ENCODE results near the gene RFX2. TPM values are rescaled to one million over a fixed set of nuclear protein-coding genes. Genes with fewer than 3 reads are reported as not detected.
"Not testable (repeated sequence)": the region's sequence is repeated elsewhere in the genome, so short reads cannot be mapped to it uniquely, and the experiment has no call there.

The RFX2 gene
- total RNA-seq, 4 donors from 2014 or later: 25.5 to 49.9 (median 32.8) TPM

DNA sequence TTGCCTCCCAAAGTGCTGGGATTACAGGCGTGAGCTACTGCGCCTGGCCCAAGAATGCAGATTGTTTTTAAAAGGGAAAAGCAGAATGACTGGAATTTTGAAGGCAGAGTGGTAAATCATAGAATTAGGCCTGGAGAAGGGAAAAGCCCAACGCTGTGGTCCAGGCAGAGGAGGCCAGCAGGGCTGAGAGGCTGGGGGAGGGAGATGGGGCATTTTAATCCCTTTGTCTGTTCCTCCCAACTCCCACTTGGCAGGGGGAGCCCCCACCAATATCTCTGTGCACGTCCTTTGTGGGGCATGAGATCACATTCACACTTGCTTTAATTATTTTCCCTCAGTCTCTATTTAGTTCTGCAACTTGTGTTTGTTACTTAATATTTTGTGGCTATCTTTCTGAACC, 77.9 kb downstream of the RFX2 start:
- Histone ChIP-seq H3K4me3 (no peak overlapping the region), H3K4me1 (peaks cover 0 to 13% (median 0%) of the 10 kb centered on the region in 4 donors), H3K9me3 (no peaks in the 10 kb centered on the region), H3K27me3 (no peaks in the 10 kb centered on the region), H3K36me3 (peaks cover 5 to 41% (median 17%) of the 10 kb centered on the region in 4 donors), H3K27ac (replicated peaks in 1 of 4) (peak overlapping the region in 2 of 4 donors; percentile 25 to 27)
- TF ChIP-seq EP300 (IDR thresholded peaks at IDR 0.05) (no peak), POLR2AphosphoS5 (IDR thresholded peaks at IDR 0.05) (no peak), POLR2A (IDR thresholded peaks at IDR 0.05; ENCODE audit: low read depth) (no peak)
- TF ChIP-seq, protein P1, sequence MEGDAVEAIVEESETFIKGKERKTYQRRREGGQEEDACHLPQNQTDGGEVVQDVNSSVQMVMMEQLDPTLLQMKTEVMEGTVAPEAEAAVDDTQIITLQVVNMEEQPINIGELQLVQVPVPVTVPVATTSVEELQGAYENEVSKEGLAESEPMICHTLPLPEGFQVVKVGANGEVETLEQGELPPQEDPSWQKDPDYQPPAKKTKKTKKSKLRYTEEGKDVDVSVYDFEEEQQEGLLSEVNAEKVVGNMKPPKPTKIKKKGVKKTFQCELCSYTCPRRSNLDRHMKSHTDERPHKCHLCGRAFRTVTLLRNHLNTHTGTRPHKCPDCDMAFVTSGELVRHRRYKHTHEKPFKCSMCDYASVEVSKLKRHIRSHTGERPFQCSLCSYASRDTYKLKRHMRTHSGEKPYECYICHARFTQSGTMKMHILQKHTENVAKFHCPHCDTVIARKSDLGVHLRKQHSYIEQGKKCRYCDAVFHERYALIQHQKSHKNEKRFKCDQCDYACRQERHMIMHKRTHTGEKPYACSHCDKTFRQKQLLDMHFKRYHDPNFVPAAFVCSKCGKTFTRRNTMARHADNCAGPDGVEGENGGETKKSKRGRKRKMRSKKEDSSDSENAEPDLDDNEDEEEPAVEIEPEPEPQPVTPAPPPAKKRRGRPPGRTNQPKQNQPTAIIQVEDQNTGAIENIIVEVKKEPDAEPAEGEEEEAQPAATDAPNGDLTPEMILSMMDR (IDR thresholded peaks at IDR 0.05): no peak
- DNase-seq (ENCODE audit: extremely low spot score): no peak
- WGBS: 75% methylated on average over 4 of the region's 4 CpGs
- intact Hi-C loops (cut with DNase I): loop anchor here (5.0 kb wide), 1 partner anchor 35 kb away; no protein-coding TSS in a partner anchor

DNA sequence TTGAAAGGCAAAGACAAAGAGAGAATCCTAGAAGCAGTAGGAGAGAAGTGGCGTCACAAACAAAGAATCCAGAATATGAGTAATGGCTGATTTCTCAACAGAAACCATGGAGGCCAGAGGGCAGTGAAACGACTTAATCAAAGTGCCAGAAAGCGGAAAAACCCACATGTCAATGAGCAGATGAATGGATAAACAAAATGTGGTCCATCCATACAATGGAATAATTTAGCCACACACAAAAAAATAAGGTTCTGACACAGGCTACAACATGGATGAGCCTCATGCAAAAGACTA, 80.1 kb downstream of the RFX2 start:
- Histone ChIP-seq H3K4me1 (peaks cover 0 to 13% (median 0%) of the 10 kb centered on the region in 4 donors), H3K9me3 (no peaks in the 10 kb centered on the region), H3K27ac (replicated peaks in 1 of 4) (no peak overlapping the region), H3K36me3 (peaks cover 16 to 46% (median 30%) of the 10 kb centered on the region in 4 donors), H3K4me3 (no peak overlapping the region), H3K27me3 (no peaks in the 10 kb centered on the region)
- intact Hi-C loops (cut with DNase I): loop anchor here (5.0 kb wide), 1 partner anchor 33 kb away; no protein-coding TSS in a partner anchor
- no peak for DNase-seq (ENCODE audit: extremely low spot score)
- 74% methylated on average over 3 of the region's 3 CpGs for WGBS
- TF ChIP-seq POLR2A (IDR thresholded peaks at IDR 0.05; ENCODE audit: low read depth) (no peak), EP300 (IDR thresholded peaks at IDR 0.05) (no peak), POLR2AphosphoS5 (IDR thresholded peaks at IDR 0.05) (no peak)
- TF ChIP-seq, protein P1 (IDR thresholded peaks at IDR 0.05): no peak

DNA sequence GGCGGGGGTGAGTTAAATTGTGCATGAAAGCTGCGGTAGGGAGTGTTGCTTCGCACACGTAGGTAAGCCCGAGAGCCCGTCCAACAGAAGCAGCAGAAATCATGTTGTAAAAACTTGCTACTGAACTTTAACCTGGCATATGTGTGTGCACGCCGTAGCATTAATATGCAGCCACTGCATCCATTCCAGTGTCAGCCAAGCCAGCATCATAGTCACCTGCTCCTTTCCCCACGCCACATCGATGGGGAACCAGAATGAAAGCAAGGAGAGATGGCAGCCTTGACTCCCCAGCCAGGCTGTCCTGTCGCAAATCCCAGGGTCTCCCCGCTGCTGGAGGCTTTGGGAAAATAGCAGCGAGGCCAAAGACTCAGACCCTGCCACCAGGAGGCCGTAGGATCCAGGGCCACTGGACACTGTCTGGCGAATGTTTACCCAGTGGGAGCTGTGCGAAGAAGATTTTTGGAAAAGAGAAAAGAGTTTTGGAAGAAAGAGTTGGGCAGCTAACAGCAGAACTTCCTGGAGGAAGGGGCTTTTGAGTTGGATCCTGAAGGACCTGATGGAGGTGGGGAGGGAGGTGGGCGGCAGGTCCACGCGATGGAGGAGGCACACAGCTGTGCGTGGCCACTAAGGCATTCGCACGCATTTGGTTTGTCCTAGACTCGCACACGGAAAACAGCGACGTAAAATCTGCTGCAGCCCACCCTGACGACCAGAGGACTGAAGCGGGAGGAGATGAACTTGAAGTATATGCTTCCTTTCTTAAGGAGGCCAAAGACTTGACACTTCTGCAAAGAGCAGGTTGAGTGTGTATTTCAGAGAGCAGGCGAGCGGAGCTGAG, 83.7 kb downstream of the RFX2 start:
- no peak for DNase-seq (ENCODE audit: extremely low spot score)
- 95% methylated on average over 30 of the region's 30 CpGs for WGBS
- Histone ChIP-seq H3K27ac (replicated peaks in 1 of 4) (no peak overlapping the region), H3K27me3 (no peaks in the 10 kb centered on the region), H3K4me3 (no peak overlapping the region), H3K4me1 (peaks cover 4 to 29% (median 20%) of the 10 kb centered on the region in 4 donors), H3K36me3 (peaks cover 11 to 53% (median 40%) of the 10 kb centered on the region in 4 donors), H3K9me3 (no peaks in the 10 kb centered on the region)
- intact Hi-C loops (cut with DNase I): loop anchor here (10.0 kb wide), 1 partner anchor 222 kb away; the partner anchor contains the start of gene NRTN
- no peak for TF ChIP-seq POLR2A (IDR thresholded peaks at IDR 0.05; ENCODE audit: low read depth)
- no peak for TF ChIP-seq POLR2AphosphoS5 (IDR thresholded peaks at IDR 0.05)
- TF ChIP-seq EP300 (IDR thresholded peaks at IDR 0.05): no peak
- TF ChIP-seq, protein P1 (IDR thresholded peaks at IDR 0.05): no peak

DNA sequence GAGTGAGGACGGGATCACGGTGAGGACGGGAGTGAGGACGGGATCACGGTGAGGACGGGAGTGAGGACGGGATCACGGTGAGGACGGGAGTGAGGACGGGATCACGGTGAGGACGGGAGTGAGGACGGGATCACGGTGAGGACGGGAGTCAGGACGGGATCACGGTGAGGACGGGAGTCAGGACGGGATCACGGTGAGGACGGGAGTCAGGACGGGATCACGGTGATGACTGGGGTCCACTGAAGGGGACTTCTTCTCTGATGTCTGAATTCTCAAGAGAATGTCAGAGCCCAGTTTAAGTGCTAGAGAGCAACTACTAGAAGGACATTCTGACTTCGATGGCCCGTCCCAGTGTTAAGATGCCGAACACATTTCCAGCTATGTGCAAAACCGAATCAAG, 85.5 kb downstream of the RFX2 start:
- H3K27ac ChIP-seq (replicated peaks in 1 of 4); DNase-seq (ENCODE audit: extremely low spot score); H3K9me3 ChIP-seq; H3K27me3 ChIP-seq; H3K4me3 ChIP-seq: not testable (repeated sequence)
- peaks cover 15 to 63% (median 44%) of the 10 kb centered on the region in 4 donors for H3K36me3 ChIP-seq
- H3K4me1 ChIP-seq: peaks cover 4 to 31% (median 21%) of the 10 kb centered on the region in 4 donors
- WGBS: 94% methylated on average over 27 of the region's 27 CpGs
- intact Hi-C loops (cut with DNase I): loop anchor here (10.0 kb wide), 1 partner anchor 220 kb away; the partner anchor contains the start of gene NRTN

DNA sequence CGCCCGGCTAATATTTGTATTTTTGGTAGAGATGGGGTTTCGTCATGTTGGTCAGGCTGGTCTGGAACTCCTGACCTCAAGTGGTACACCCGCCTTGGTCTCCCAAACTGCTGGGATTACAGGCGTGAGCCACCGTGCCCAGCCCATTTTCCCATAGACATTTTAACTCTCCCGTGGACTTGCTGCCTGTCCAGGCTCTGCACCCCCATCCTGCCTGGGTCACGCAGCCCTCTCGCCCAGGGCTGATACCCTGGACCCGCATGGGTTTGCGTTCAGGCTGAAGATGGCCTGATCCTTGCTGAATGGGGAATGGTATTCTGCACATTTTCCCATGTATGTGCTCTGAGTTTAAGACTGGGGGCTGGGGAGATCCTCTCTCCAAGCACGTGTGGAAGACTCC, 86.4 kb downstream of the RFX2 start:
- H3K36me3 ChIP-seq: peaks cover 15 to 67% (median 50%) of the 10 kb centered on the region in 4 donors
- WGBS: 84% methylated on average over 12 of the region's 12 CpGs
- no peak for DNase-seq (ENCODE audit: extremely low spot score)
- no peaks in the 10 kb centered on the region for H3K27me3 ChIP-seq
- H3K4me1 ChIP-seq: peaks cover 4 to 31% (median 21%) of the 10 kb centered on the region in 4 donors
- no peaks in the 10 kb centered on the region for H3K9me3 ChIP-seq
- H3K4me3 ChIP-seq: no peak overlapping the region
- intact Hi-C loops (cut with DNase I): loop anchor here (2.0 to 10.0 kb wide), 2 partner anchors 37 to 219 kb away; partner anchors contain the start of gene NRTN
- H3K27ac ChIP-seq (replicated peaks in 1 of 4): peak overlapping the region in 3 of 4 donors; percentile 67 to 72 (median 69)
- no peak for TF ChIP-seq EP300 (IDR thresholded peaks at IDR 0.05)
- TF ChIP-seq, protein P1 (IDR thresholded peaks at IDR 0.05): no peak
- TF ChIP-seq POLR2A (IDR thresholded peaks at IDR 0.05; ENCODE audit: low read depth): no peak
- TF ChIP-seq POLR2AphosphoS5 (IDR thresholded peaks at IDR 0.05): no peak
